ENCODE measurements around the gene CCDC171.
"Not testable (repeated sequence)": the region's sequence is repeated elsewhere in the genome, so short reads cannot be mapped to it uniquely, and the experiment has no call there.

Gene CCDC171

DNA sequence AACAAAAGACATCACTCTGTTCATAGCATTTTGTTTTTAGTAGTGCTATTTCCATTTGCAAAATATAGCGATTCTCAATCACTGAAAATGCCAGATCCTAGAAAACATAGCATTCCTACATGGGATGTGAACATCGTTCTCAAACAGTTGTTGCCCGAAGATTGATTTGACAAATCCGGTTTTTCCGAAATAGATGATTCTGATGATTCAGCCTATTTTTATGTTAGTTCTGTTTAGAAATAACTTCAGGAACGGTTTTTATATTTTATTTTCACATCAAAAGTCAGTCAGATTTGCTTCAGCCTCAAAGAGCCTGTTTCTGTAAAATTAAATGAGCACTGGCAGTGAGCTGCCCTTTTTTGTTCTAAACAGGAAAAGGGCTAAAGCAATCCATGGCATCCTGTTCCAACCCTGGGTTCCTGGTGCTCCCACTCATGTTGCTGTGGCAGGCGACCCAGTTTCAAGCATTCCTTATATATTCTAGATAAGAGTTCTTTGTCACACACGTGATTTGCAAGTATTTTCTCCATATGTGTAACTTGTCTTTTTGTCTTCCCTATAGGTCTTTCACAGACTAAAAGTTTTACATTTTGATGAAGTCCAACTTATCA is 27.9 kb upstream of the CCDC171 start:
- Histone ChIP-seq H3K36me3 (ENCODE audit: control insufficient read depth, insufficient read depth, low read length) (no peaks in the 10 kb centered on the region), H3K9me3 (ENCODE audit: control insufficient read depth, insufficient read depth, low read length) (no peaks in the 10 kb centered on the region), H3K9ac (ENCODE audit: low read depth, low read length) (no peak overlapping the region), H3K4me1 (ENCODE audit: control insufficient read depth, insufficient read depth, low read length) (no peaks in the 10 kb centered on the region), H3K27me3 (ENCODE audit: control insufficient read depth, insufficient read depth, low read length) (no peaks in the 10 kb centered on the region), H3K4me3 (ENCODE audit: low read depth, low read length) (no peak overlapping the region)

DNA sequence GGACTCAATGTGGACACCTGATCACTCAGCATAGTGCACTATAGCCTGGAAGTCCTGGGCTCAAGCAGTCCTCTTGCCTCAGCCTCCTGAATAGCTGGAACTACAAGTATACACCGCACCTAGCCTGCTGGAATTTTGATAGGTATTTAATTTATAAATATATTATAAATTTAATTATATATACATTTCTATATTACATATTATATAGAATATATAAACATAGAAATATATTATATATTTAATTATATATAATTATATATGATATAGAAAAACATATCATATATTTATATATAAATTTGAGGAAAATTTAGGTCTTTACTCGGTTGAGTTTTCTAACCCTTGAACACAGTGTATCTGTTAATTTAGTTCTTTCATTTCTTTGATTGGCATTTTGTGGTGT is 26.9 kb upstream of the CCDC171 start:
- Histone ChIP-seq H3K9me3 (ENCODE audit: control insufficient read depth, insufficient read depth, low read length) (no peaks in the 10 kb centered on the region), H3K36me3 (ENCODE audit: control insufficient read depth, insufficient read depth, low read length) (no peaks in the 10 kb centered on the region), H3K4me1 (ENCODE audit: control insufficient read depth, insufficient read depth, low read length) (no peaks in the 10 kb centered on the region), H3K4me3 (ENCODE audit: low read depth, low read length) (no peak overlapping the region), H3K9ac (ENCODE audit: low read depth, low read length) (no peak overlapping the region), H3K27me3 (ENCODE audit: control insufficient read depth, insufficient read depth, low read length) (no peaks in the 10 kb centered on the region)

DNA sequence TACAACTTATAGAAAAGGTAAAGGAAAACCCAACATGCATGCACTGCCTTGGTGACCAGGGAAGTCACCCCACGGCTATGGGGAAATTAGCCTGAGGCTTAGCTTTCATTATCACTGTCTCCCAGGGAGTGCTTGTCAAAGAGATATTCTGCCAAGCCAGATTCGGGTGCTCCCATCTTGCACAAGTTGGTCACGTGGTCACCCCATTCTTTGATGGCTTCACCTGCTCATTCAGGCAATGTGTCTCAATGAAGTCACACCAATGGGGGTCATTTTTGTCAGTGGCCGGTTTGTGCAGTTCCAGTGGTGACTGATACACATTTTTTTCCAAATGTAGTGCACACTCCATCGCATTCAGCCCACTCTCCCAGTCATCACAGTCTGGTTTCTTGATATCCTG is 25.8 kb upstream of the CCDC171 start:
- H3K9ac ChIP-seq (ENCODE audit: low read depth, low read length); H3K4me3 ChIP-seq (ENCODE audit: low read depth, low read length); H3K4me1 ChIP-seq (ENCODE audit: control insufficient read depth, insufficient read depth, low read length); H3K9me3 ChIP-seq (ENCODE audit: control insufficient read depth, insufficient read depth, low read length); H3K36me3 ChIP-seq (ENCODE audit: control insufficient read depth, insufficient read depth, low read length); H3K27me3 ChIP-seq (ENCODE audit: control insufficient read depth, insufficient read depth, low read length): not testable (repeated sequence)

DNA sequence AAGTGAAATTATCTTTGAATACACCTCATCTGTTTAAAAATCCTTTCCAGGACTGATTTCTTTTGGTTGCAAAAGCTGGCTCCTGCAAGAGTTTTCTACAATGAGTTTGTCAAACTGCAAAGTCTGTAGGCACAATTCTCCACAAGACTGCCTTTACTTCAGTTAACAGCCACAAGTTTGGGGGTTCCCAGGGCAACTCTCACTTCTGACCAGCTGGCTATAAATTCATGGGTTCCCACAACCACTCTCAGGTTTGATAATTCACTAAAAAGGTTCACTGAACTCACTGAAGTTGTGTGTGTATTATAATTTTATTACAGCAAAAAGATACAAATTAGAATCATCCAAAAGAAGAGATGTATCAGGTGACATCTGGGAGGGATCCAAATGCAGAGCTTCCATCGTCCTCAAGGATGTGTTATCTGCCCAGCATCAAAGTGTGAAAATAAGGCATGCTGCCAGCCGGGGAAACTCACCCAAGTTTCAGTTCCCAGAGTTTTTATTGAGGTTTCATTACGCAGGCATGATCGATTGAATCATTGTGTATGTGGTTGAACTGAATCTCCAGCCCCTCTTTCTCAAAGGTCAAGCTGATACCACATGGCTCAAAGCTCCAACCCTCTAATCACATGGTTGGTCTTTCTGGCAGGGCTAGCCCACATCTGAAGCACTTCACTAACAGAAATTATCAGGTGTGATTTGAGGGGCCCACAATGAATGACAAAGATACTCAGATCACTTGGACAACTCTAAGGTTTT is 23.1 kb upstream of the CCDC171 start:
- Histone ChIP-seq H3K27me3 (ENCODE audit: control insufficient read depth, insufficient read depth, low read length) (no peaks in the 10 kb centered on the region), H3K9me3 (ENCODE audit: control insufficient read depth, insufficient read depth, low read length) (no peaks in the 10 kb centered on the region), H3K36me3 (ENCODE audit: control insufficient read depth, insufficient read depth, low read length) (no peaks in the 10 kb centered on the region), H3K9ac (ENCODE audit: low read depth, low read length) (no peak overlapping the region), H3K4me1 (ENCODE audit: control insufficient read depth, insufficient read depth, low read length) (no peaks in the 10 kb centered on the region), H3K4me3 (ENCODE audit: low read depth, low read length) (no peak overlapping the region)

DNA sequence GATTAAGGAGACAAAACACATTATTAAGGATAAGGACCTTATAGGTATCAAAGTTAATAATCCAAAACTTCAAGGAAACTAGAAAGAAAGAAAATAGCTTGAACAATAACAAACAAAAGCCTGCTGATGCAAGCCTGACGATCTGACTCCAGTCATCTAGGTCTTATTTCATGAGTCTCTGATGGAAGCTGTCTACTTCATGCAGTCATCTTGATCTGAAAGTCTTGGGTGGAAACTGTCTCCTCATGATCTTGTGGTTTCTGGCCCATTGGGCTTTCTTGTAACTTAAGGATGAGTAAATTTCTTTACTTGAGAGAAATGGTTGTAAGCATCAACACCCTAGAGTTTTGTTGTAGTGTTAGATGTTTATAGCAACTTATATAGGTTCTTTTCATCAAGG is 21.5 kb upstream of the CCDC171 start:
- Histone ChIP-seq H3K9me3 (ENCODE audit: control insufficient read depth, insufficient read depth, low read length) (no peaks in the 10 kb centered on the region), H3K27me3 (ENCODE audit: control insufficient read depth, insufficient read depth, low read length) (no peaks in the 10 kb centered on the region), H3K4me1 (ENCODE audit: control insufficient read depth, insufficient read depth, low read length) (no peaks in the 10 kb centered on the region), H3K9ac (ENCODE audit: low read depth, low read length) (no peak overlapping the region), H3K4me3 (ENCODE audit: low read depth, low read length) (no peak overlapping the region), H3K36me3 (ENCODE audit: control insufficient read depth, insufficient read depth, low read length) (no peaks in the 10 kb centered on the region)

DNA sequence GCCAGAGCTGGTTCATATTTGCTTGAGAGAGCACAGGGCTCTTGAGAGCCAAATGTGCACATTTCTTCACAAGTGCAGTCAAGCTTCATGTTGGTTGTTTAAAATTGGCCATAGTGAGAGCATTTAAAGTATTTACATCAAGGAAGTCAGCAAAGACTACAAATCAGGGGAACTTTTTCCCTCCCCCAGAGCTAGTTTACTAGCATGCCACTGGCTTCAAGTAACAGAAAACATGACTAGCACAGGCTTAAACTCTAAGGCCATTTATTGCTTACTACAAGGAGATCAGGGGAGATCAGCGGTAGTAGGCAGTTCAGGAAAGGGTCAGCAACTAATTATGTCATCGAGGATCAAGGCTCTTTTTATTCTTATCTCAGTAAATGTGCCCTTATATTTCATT is 11.0 kb upstream of the CCDC171 start:
- no peak overlapping the region for H3K9ac ChIP-seq (ENCODE audit: low read depth, low read length)
- H3K4me3 ChIP-seq (ENCODE audit: low read depth, low read length) = no peak overlapping the region
- no peaks in the 10 kb centered on the region for H3K36me3 ChIP-seq (ENCODE audit: control insufficient read depth, insufficient read depth, low read length)
- peaks cover 4% of the 10 kb centered on the region for H3K4me1 ChIP-seq (ENCODE audit: control insufficient read depth, insufficient read depth, low read length)
- H3K9me3 ChIP-seq (ENCODE audit: control insufficient read depth, insufficient read depth, low read length) = no peaks in the 10 kb centered on the region
- no peaks in the 10 kb centered on the region for H3K27me3 ChIP-seq (ENCODE audit: control insufficient read depth, insufficient read depth, low read length)

DNA sequence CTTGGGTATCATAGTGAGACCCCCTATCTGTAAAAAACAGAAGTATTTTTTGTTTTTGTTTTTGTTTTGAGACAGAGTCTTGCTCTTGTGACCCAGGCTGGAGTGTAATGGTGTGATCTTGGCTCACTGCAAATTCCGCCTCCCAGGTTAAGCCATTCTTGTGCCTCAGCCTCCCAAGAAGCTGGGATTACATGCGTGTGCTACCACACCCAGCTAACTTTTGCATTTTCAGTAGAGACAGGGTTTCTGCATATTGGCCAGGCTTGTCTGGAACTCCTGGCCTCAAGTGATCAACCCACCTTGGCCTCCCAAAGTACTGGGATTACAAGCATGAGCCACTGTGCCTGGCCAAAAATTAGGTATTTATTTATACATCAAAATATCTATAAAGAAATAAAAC is 10.2 kb upstream of the CCDC171 start:
- no peaks in the 10 kb centered on the region for H3K9me3 ChIP-seq (ENCODE audit: control insufficient read depth, insufficient read depth, low read length)
- H3K9ac ChIP-seq (ENCODE audit: low read depth, low read length) = no peak overlapping the region
- H3K4me1 ChIP-seq (ENCODE audit: control insufficient read depth, insufficient read depth, low read length) = peaks cover 4% of the 10 kb centered on the region
- H3K27me3 ChIP-seq (ENCODE audit: control insufficient read depth, insufficient read depth, low read length) = no peaks in the 10 kb centered on the region
- H3K4me3 ChIP-seq (ENCODE audit: low read depth, low read length) = no peak overlapping the region
- H3K36me3 ChIP-seq (ENCODE audit: control insufficient read depth, insufficient read depth, low read length) = no peaks in the 10 kb centered on the region

DNA sequence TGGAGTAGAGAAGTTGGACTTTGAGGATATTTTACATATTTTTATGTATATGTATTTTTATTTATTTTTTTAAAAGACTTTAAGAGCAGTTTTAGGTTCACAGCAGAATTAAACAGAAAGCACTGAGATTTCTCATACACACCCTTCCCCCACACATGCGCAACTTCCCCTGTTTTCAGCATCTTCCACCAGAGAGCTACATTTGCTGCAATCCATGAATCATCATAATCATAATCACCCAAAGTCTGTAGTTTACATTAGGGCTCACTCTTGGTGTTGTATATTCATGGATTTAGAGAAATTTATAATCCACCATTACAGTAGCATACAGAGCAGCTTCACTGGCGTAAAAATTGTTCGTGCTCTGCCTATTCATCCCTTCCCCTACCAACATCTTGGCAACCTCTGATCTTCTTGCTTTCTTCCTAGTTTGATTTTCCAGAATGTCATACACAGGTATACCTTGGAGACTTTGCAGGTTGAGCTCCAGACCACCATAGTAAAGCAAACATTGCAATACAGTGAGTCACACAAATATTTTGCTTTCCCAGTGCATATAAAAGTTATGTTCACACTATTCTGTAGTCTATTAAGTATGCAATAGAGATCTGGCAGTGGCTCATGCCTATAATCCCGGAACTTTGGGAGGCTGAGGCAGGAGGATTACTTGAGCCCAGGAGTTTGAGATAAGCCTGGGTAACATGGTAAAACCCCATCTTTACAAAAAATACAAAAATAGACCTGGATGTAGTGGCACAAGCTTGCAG is 9.6 kb upstream of the CCDC171 start:
- no peak overlapping the region for H3K4me3 ChIP-seq (ENCODE audit: low read depth, low read length)
- H3K9ac ChIP-seq (ENCODE audit: low read depth, low read length) = no peak overlapping the region
- no peaks in the 10 kb centered on the region for H3K9me3 ChIP-seq (ENCODE audit: control insufficient read depth, insufficient read depth, low read length)
- H3K27me3 ChIP-seq (ENCODE audit: control insufficient read depth, insufficient read depth, low read length) = no peaks in the 10 kb centered on the region
- H3K36me3 ChIP-seq (ENCODE audit: control insufficient read depth, insufficient read depth, low read length) = no peaks in the 10 kb centered on the region
- peaks cover 4% of the 10 kb centered on the region for H3K4me1 ChIP-seq (ENCODE audit: control insufficient read depth, insufficient read depth, low read length)

DNA sequence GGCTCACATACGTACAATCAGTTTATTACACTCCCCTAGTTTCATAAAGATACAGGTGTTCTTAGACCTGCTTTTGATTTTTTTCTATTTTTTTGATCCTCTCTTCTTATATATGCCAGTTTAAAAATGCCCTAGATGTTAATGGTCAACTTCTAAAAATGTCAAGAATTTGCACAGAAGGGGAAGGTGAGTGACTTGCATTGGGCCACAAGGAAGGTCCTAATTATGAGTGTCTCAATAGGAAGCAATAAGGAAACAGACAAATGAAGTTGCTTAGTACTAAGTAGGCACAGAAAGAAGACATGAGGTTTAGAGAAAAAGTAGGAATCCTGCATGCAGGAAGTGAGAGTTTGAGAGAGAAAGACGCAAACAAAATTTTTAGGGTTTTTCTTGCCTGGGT is 3.2 kb upstream of the CCDC171 start:
- Histone ChIP-seq H3K4me3 (ENCODE audit: low read depth, low read length) (no peak overlapping the region), H3K9me3 (ENCODE audit: control insufficient read depth, insufficient read depth, low read length) (no peaks in the 10 kb centered on the region), H3K9ac (ENCODE audit: low read depth, low read length) (no peak overlapping the region), H3K36me3 (ENCODE audit: control insufficient read depth, insufficient read depth, low read length) (no peaks in the 10 kb centered on the region), H3K4me1 (ENCODE audit: control insufficient read depth, insufficient read depth, low read length) (no peaks in the 10 kb centered on the region), H3K27me3 (ENCODE audit: control insufficient read depth, insufficient read depth, low read length) (peaks cover 8% of the 10 kb centered on the region)

DNA sequence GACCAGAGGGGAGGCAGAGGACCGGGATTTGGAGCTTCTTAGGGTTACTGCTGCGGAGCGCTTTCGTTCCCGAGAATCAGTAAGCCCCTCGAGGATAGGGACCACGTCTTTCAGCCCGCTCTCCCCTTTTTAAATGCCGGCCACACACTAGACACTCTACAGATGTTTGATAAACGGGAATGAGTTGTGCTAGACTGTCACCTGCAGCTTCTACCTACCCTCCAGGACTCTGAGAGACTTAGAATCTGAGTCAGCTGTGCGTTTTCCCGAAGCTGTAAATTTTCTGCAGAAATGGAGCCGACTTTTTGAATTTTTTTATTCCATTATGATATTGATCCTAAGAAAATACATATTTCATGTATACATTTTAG is 670 bp downstream of the CCDC171 start:
- peak overlapping the region; percentile 88 for H3K4me3 ChIP-seq (ENCODE audit: low read depth, low read length)
- H3K36me3 ChIP-seq (ENCODE audit: control insufficient read depth, insufficient read depth, low read length) = no peaks in the 10 kb centered on the region
- no peaks in the 10 kb centered on the region for H3K4me1 ChIP-seq (ENCODE audit: control insufficient read depth, insufficient read depth, low read length)
- no peak overlapping the region for H3K9ac ChIP-seq (ENCODE audit: low read depth, low read length)
- peaks cover 12% of the 10 kb centered on the region for H3K27me3 ChIP-seq (ENCODE audit: control insufficient read depth, insufficient read depth, low read length)
- H3K9me3 ChIP-seq (ENCODE audit: control insufficient read depth, insufficient read depth, low read length) = no peaks in the 10 kb centered on the region

DNA sequence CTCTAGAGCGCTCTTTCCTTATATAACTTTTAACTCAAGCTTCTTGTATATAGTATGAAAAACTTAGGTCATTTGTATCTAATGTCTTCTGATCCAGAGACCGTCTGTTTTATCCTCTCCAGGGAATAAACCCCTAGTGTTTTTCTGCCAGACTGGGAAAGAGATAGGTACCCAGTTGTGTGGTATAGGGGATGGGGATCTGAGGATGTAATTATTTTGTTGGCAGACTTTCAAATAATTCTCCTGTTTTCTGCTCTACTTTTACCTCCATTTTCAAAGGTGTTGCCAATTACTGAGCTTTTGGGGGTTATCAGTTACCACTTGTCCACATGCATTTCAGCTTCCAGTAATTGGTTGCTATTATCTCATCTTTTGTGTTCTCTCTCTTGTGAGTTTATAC is 17.9 kb downstream of the CCDC171 start:
- H3K4me3 ChIP-seq (ENCODE audit: low read depth, low read length) = no peak overlapping the region
- H3K9me3 ChIP-seq (ENCODE audit: control insufficient read depth, insufficient read depth, low read length) = no peaks in the 10 kb centered on the region
- no peaks in the 10 kb centered on the region for H3K36me3 ChIP-seq (ENCODE audit: control insufficient read depth, insufficient read depth, low read length)
- H3K27me3 ChIP-seq (ENCODE audit: control insufficient read depth, insufficient read depth, low read length) = no peaks in the 10 kb centered on the region
- no peaks in the 10 kb centered on the region for H3K4me1 ChIP-seq (ENCODE audit: control insufficient read depth, insufficient read depth, low read length)
- H3K9ac ChIP-seq (ENCODE audit: low read depth, low read length) = no peak overlapping the region

DNA sequence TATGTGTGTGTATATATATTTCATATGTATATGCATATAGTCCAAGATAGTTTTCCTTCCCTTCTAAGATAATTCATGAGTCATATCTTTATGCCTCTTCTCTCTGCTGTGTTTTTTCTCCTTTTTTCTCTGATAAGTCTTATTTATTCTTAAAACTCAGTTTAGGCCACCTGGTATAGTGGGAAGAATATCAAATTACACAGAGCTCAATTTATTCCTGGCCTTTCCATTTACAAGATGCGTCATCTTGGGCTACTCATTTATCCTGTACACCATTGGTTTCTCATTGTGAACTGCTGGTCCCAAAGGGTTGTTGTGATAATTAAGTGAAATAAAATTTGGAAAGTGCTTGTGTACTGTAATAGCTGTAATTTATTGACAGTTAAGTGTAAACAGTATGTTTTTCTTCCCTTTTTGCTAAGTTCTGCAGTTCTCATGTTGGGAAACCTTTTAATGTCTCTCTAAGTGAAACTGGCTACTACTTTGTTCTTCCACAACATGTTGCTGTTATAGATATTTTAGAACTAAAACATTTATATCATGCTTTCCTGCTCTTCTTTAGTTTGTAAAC is 19.4 kb downstream of the CCDC171 start:
- Histone ChIP-seq H3K9me3 (ENCODE audit: control insufficient read depth, insufficient read depth, low read length) (no peaks in the 10 kb centered on the region), H3K4me1 (ENCODE audit: control insufficient read depth, insufficient read depth, low read length) (no peaks in the 10 kb centered on the region), H3K36me3 (ENCODE audit: control insufficient read depth, insufficient read depth, low read length) (no peaks in the 10 kb centered on the region), H3K9ac (ENCODE audit: low read depth, low read length) (no peak overlapping the region), H3K27me3 (ENCODE audit: control insufficient read depth, insufficient read depth, low read length) (no peaks in the 10 kb centered on the region), H3K4me3 (ENCODE audit: low read depth, low read length) (no peak overlapping the region)

Measured in iPS-15b (cell line).